Neural progenitor cell (in vitro differentiated cells): Measurements from ENCODE around the gene TBC1D4. TPM values are rescaled to one million over a fixed set of nuclear protein-coding genes. Genes with fewer than 3 reads are reported as not detected.

ENCODE experiments used
- DNase-seq: peaks from one replicate; pipeline ENCODE4 v3.0.0-alpha.2; 2016; ENCODE audit warnings: low spot score
- H2AFZ ChIP-seq: fragments of 200-600 bp; sonication (generic); replicated peaks from 2 replicates; pipeline ENCODE4 v1.6.1; 2016; ENCODE audit warnings: antibody characterized with exemption
- H3F3A ChIP-seq: fragments of 200-600 bp; sonication (generic); 2 replicates; pipeline ENCODE4 v1.6.1; 2016; ENCODE audit warnings: antibody characterized with exemption, low read depth
- H3K27ac ChIP-seq: fragments of 200-600 bp; sonication (generic); 2 replicates; pipeline ENCODE4 v1.5.1; 2016; ENCODE audit warnings: mild to moderate bottlenecking
- H3K27me3 ChIP-seq: fragments of 200-600 bp; sonication (generic); 2 replicates; pipeline ENCODE4 v1.6.1; 2016; ENCODE audit warnings: mild to moderate bottlenecking, moderate library complexity
- H3K36me3 ChIP-seq: fragments of 200-600 bp; sonication (generic); 2 replicates; pipeline ENCODE4 v1.5.1; 2016
- H3K4me1 ChIP-seq: fragments of 200-600 bp; sonication (generic); 2 replicates; pipeline ENCODE4 v1.6.1; 2016; ENCODE audit warnings: mixed run types
- H3K4me2 ChIP-seq: fragments of 200-600 bp; sonication (generic); 2 replicates; pipeline ENCODE4 v1.6.1; 2016
- H3K4me3 ChIP-seq: fragments of 200-600 bp; sonication (generic); 2 replicates; pipeline ENCODE4 v1.5.1; 2016
- H3K79me2 ChIP-seq: fragments of 200-600 bp; sonication (generic); 2 replicates; pipeline ENCODE4 v1.6.1; 2016; ENCODE audit warnings: low read depth
- H3K9ac ChIP-seq: fragments of 200-600 bp; sonication (generic); 2 replicates; pipeline ENCODE4 v1.6.1; 2016
- H3K9me3 ChIP-seq: fragments of 200-600 bp; sonication (generic); 2 replicates; pipeline ENCODE4 v1.5.1; 2016; ENCODE audit warnings: low read depth
- H4K20me1 ChIP-seq: fragments of 200-600 bp; sonication (generic); 2 replicates; pipeline ENCODE4 v1.6.1; 2016; ENCODE audit warnings: low read depth
- H3K27ac Mint-ChIP-seq: 3 replicates; pipeline ENCODE4 v1.8.0; 2021; ENCODE audit warnings: mixed read lengths
- H3K27me3 Mint-ChIP-seq: 2 replicates; pipeline ENCODE4 v1.8.0; 2022; ENCODE audit warnings: low read depth, mild to moderate bottlenecking, inconsistent platforms, moderate library complexity, mixed read lengths; ENCODE audit not compliant: insufficient read depth
- H3K36me3 Mint-ChIP-seq: 3 replicates; pipeline ENCODE4 v1.8.0; 2021; ENCODE audit warnings: mixed read lengths
- H3K4me1 Mint-ChIP-seq: 3 replicates; pipeline ENCODE4 v1.8.0; 2021; ENCODE audit warnings: mixed read lengths
- H3K4me3 Mint-ChIP-seq: 3 replicates; pipeline ENCODE4 v1.8.0; 2021; ENCODE audit warnings: mild to moderate bottlenecking, moderate library complexity, mixed read lengths
- H3K9me3 Mint-ChIP-seq: 3 replicates; pipeline ENCODE4 v1.8.0; 2020; ENCODE audit warnings: mixed read lengths
- EZH2 ChIP-seq: fragments of 200-600 bp; sonication (generic); IDR thresholded peaks from 2 replicates; pipeline ENCODE4 v1.6.1; 2017; ENCODE audit warnings: antibody characterized with exemption, mild to moderate bottlenecking, moderate library complexity
- EZH2phosphoT487 ChIP-seq: fragments of 200-600 bp; sonication (generic); IDR thresholded peaks from 2 replicates; pipeline ENCODE4 v1.6.1; 2017; ENCODE audit warnings: antibody characterized with exemption
- total RNA-seq: library from RNA; depleted of rRNA; stranded (reverse); fragments of >200 nt; gene quantifications from 2 replicates; pipeline ENCODE4 v1.2.3, GENCODE V29; 2015; ENCODE audit warnings: low replicate concordance
- TF ChIP-seq, protein P1 (sequence below): fragments of 200-600 bp; sonication (generic); IDR thresholded peaks from 2 replicates; pipeline ENCODE4 v1.5.1; 2017; ENCODE audit warnings: antibody characterized with exemption, mild to moderate bottlenecking

The TBC1D4 gene
- total RNA-seq, 1 donor from 2014 or later, result 14.3 TPM

DNA sequence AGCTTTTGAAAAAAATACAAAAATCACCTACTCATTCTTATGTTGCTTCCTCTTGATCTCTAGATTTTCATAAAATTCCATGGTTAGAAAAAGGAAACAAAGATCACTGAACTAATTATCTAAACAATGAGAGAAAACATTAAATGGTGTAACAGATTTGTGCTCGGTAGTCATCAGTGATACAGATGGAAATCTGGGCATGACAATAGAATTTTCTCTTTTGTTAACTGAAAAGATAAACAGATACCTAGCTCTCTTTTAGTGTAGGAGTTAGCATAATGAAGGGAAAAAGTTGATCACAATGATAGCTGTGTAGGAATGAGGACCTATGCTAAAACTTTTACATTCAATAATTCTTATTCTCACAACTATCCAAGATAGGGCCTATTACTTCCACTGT, 103.7 kb downstream of the TBC1D4 start:
- H3K4me3 Mint-ChIP-seq, result no peak overlapping the region

DNA sequence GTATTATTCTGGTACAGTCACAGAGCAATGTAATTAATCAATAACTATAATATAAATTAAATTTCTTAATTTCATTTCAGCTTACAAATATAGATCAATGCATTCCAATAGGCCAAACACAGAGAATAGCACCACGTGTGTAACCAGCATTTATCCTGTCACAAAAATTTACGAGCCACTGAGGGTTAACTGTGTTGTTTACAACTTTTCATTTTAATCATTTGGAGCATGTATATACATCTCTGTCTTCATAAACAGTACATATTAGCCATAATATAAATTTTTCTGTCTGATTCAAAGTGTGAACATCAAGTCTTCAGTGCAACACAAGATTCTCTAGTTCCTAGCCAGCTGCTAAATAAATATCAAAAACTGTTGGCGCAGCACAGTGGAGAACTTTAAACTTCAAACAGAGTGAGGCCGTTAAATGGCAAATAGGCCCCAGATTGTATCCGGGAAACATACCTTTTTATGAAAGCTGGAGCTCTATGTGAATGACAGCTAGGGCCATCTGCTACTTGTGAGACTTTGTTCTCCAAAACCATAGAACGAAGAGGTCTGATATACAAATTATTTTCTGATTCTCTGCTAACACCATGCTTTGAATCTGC, 105.1 kb downstream of the TBC1D4 start:
- no peak overlapping the region for H2AFZ ChIP-seq
- no peak for TF ChIP-seq EZH2phosphoT487
- no peak for TF ChIP-seq EZH2
- TF ChIP-seq, protein P1, sequence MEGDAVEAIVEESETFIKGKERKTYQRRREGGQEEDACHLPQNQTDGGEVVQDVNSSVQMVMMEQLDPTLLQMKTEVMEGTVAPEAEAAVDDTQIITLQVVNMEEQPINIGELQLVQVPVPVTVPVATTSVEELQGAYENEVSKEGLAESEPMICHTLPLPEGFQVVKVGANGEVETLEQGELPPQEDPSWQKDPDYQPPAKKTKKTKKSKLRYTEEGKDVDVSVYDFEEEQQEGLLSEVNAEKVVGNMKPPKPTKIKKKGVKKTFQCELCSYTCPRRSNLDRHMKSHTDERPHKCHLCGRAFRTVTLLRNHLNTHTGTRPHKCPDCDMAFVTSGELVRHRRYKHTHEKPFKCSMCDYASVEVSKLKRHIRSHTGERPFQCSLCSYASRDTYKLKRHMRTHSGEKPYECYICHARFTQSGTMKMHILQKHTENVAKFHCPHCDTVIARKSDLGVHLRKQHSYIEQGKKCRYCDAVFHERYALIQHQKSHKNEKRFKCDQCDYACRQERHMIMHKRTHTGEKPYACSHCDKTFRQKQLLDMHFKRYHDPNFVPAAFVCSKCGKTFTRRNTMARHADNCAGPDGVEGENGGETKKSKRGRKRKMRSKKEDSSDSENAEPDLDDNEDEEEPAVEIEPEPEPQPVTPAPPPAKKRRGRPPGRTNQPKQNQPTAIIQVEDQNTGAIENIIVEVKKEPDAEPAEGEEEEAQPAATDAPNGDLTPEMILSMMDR, result no peak
- DNase-seq, result no peak
- Mint-ChIP-seq H3K36me3 (no peaks in the 10 kb centered on the region), H3K9me3 (no peaks in the 10 kb centered on the region), H3K4me1 (peaks cover 18% of the 10 kb centered on the region), H3K27me3 (no peaks in the 10 kb centered on the region), H3K4me3 (no peak overlapping the region), H3K27ac (no peak overlapping the region)
- no peaks in the 10 kb centered on the region for H3K36me3 ChIP-seq
- peaks cover 7% of the 10 kb centered on the region for H3K4me1 ChIP-seq
- H3K9ac ChIP-seq, result no peak overlapping the region
- no peaks in the 10 kb centered on the region for H3K79me2 ChIP-seq
- no peak overlapping the region for H3K4me3 ChIP-seq
- no peaks in the 10 kb centered on the region for H3K27me3 ChIP-seq
- H3K27ac ChIP-seq, result no peak overlapping the region
- H3K4me2 ChIP-seq, result no peak overlapping the region
- H3F3A ChIP-seq, result no peaks in the 10 kb centered on the region
- no peaks in the 10 kb centered on the region for H3K9me3 ChIP-seq
- no peaks in the 10 kb centered on the region for H4K20me1 ChIP-seq

More for the DNA sequence above, 103.7 kb downstream of the TBC1D4 start:
- Histone ChIP-seq H3K4me2 (no peak overlapping the region), H3K27me3 (no peaks in the 10 kb centered on the region), H2AFZ (no peak overlapping the region), H4K20me1 (no peaks in the 10 kb centered on the region), H3K9me3 (no peaks in the 10 kb centered on the region), H3K36me3 (no peaks in the 10 kb centered on the region), H3K4me3 (no peak overlapping the region), H3K79me2 (no peaks in the 10 kb centered on the region), H3K9ac (no peak overlapping the region), H3K27ac (no peak overlapping the region), H3F3A (no peaks in the 10 kb centered on the region), H3K4me1 (peaks cover 11% of the 10 kb centered on the region)
- Mint-ChIP-seq H3K27me3 (no peaks in the 10 kb centered on the region), H3K9me3 (no peaks in the 10 kb centered on the region), H3K36me3 (no peaks in the 10 kb centered on the region), H3K4me1 (peaks cover 13% of the 10 kb centered on the region), H3K27ac (no peak overlapping the region)
- no peak for DNase-seq
- TF ChIP-seq, protein P1, result no peak
- TF ChIP-seq EZH2phosphoT487, result no peak
- no peak for TF ChIP-seq EZH2

DNA sequence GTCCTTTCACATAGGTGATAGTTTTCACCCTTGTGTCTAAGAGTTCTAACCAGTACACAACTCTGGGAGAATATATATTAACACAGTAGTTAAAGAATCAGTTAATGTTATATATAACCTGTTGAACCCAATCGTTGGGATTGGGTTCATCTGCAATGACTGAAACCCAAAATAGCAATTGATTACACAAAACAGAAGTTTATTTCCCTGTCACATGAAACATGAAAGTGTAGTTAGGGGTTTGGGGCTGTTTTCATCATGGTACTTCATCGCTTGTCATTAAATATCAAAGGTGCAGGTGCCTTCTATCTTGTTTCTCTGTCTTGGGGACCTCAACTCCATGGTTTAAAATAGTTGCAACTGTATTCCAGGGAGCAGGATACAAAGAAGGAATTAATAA, 106.6 kb downstream of the TBC1D4 start:
- H3K27ac ChIP-seq, result no peak overlapping the region
- no peaks in the 10 kb centered on the region for H3K36me3 ChIP-seq
- H3K36me3 Mint-ChIP-seq, result no peaks in the 10 kb centered on the region
- TF ChIP-seq EZH2phosphoT487, result no peak
- TF ChIP-seq, protein P1, result no peak
- no peak for TF ChIP-seq EZH2
- no peaks in the 10 kb centered on the region for H3F3A ChIP-seq
- no peak overlapping the region for H2AFZ ChIP-seq
- H3K4me1 ChIP-seq, result peaks cover 4% of the 10 kb centered on the region
- H3K9me3 Mint-ChIP-seq, result no peaks in the 10 kb centered on the region
- no peak overlapping the region for H3K27ac Mint-ChIP-seq
- H3K79me2 ChIP-seq, result no peaks in the 10 kb centered on the region
- no peaks in the 10 kb centered on the region for H3K9me3 ChIP-seq
- H3K4me2 ChIP-seq, result no peak overlapping the region
- H3K27me3 Mint-ChIP-seq, result no peaks in the 10 kb centered on the region
- no peaks in the 10 kb centered on the region for H4K20me1 ChIP-seq
- no peak for DNase-seq
- H3K4me3 Mint-ChIP-seq, result no peak overlapping the region
- H3K9ac ChIP-seq, result no peak overlapping the region
- no peak overlapping the region for H3K4me3 ChIP-seq
- peaks cover 18% of the 10 kb centered on the region for H3K4me1 Mint-ChIP-seq
- H3K27me3 ChIP-seq, result no peaks in the 10 kb centered on the region
